ENCODE measurements around the gene KDM4C.
"Not testable (repeated sequence)": the region's sequence is repeated elsewhere in the genome, so short reads cannot be mapped to it uniquely, and the experiment has no call there.

The KDM4C gene

DNA sequence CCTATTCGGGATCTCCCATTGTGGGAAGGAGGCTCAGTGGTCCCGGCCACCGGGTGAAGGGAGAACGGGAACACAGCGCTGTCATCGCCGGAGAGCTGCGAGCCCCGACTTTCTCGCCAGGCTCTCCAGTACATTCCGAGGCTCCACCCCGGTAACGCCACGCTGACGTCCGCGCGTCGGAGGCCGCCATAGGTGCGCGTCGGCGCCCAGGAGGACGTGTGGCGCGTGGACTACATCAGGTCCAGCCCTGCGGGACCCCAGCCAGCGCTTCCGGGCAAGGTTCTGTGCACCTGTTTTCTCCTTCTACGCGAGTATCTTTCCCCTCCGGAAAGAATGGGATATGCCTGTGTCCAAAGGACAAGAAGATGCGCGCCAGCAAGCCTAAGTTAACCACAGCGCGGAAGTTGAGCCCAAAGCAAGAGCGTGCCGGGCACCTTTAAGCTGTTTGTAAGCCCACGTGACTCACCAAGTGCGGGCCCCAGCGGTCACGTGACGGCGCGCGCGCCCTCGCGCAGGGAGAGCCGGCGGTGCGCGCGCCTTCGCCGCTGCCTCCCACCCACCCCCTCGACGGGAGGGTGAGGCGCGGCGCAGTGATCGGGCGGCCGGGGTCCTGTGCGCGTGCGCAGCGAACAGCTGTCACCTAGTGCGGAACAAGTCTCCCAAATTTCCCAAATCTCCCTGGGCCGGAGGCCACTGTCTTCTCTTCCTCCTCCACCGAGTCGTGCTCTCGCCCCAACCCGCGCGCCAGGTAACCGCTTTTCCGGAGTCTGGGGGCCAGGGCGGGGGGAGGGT is at the start of gene KDM4C:
Gene KDM4C, plus strand, starts transcription at position 518 of the 792 bp plus-strand sequence. CDS start 35,016 bp downstream, outside the sequence.
- peak; percentile 84 to 90 (median 88) for DNase-seq (ENCODE audit: low read depth in 4 of 4, low spot score in 1 of 4)

DNA sequence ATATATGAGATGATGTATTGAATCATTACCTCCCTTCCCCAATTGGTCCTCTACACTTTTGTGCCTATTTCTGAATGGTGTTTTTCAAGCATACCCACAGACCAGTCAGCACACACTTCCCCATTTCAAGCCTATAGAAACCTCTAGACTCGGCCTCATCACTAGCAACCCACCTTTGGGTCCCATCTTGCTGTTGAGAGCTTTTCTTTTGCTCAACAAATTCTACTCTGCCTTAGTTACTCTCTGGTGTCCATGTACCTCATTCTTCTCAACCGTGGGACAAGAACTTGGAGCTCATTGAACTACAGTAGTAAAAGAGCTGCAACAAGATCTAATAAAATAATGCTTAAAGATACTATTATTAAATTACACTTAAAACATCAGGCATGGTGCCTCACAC is 49.0 kb upstream of the KDM4C start:
- DNase-seq (ENCODE audit: low read depth in 4 of 4, low spot score in 1 of 4): no peak

DNA sequence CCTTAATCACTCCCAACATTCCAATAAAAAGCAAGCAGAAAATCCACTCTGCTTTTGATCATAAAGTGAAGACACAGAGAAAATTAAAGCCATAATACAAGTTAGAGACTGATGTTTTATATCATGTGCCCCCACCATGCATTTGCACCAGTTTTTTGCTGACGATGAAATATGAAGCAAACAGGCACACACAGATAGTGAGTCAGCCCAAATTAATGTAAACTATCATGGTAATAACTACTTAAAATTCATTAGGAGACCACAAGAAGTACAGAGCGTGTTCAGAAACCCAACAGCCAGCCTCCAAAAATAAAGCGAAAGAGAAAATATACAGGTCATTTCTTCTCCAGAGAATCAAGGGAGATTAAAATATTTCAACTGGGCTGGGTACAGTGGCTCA is 46.4 kb upstream of the KDM4C start:
- DNase-seq (ENCODE audit: low read depth in 4 of 4, low spot score in 1 of 4): no peak

DNA sequence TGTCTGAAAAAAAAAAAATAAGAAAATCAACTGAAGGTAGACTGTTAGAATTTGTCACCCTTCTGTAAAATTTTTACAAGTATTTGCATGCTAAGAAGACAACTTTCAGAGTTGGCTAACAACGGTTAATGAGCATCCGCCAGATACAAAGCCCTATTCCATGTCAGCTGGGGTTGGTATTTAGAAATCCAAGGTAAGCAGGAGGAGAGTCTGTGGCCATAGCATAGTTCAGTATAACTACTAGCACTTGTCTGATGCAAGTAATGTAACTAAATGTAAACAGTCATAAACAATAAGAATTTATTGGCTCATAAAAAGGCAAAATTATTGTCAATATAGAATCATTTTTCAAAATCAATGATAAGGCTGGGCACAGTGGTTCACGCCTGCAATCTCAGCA is 45.7 kb upstream of the KDM4C start:
- no peak for DNase-seq (ENCODE audit: low read depth in 4 of 4, low spot score in 1 of 4)

DNA sequence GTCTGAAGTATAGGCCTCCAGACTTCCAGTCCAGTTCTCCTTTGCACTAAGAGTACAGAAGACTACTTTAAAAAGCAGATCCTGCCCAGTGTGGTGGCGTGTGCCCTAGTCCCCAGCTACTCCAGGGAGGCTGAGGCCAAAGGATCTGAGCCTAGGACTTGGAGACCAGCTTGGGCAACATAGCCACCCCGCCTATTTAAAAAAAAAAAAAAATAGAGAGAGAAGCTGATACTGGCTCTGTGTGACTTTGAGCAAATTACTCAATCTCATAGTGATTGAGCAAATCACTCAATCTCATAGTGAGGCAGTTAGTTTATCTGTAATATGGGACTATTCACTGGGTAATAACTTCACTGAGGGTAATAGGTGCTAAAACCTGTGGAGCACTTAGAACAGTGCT is 43.6 kb upstream of the KDM4C start:
- DNase-seq (ENCODE audit: low read depth in 4 of 4, low spot score in 1 of 4): no peak

DNA sequence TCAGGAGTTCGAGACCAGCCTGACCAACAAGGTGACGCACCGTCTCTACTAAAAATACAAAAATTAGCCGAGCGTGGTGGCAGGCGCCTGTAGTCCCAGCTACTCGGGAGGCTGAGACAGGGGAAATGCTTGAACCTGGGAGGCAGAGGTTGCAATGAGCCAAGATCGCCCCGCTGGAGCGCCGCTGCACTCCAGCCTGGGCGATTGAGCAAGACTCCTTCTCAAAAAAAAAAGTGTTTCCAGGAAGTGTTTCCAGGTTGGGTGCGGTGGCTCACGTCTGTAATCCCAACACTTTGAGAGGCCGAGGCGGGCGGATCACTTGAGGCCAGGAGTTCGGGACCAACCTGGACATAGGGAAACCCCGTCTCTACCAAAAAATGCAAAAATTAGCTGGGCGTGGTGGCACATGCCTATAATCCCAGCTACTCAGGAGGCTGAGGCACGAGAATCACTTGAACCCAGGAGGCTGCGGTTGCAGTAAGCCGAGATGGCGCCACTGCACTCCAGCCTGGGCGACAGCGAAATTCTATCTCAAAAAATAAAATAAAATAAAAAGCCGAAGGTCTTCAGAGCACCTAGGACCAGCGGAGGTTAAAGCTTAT is 42.5 kb upstream of the KDM4C start:
- not testable (repeated sequence) for DNase-seq (ENCODE audit: low read depth in 4 of 4, low spot score in 1 of 4)

DNA sequence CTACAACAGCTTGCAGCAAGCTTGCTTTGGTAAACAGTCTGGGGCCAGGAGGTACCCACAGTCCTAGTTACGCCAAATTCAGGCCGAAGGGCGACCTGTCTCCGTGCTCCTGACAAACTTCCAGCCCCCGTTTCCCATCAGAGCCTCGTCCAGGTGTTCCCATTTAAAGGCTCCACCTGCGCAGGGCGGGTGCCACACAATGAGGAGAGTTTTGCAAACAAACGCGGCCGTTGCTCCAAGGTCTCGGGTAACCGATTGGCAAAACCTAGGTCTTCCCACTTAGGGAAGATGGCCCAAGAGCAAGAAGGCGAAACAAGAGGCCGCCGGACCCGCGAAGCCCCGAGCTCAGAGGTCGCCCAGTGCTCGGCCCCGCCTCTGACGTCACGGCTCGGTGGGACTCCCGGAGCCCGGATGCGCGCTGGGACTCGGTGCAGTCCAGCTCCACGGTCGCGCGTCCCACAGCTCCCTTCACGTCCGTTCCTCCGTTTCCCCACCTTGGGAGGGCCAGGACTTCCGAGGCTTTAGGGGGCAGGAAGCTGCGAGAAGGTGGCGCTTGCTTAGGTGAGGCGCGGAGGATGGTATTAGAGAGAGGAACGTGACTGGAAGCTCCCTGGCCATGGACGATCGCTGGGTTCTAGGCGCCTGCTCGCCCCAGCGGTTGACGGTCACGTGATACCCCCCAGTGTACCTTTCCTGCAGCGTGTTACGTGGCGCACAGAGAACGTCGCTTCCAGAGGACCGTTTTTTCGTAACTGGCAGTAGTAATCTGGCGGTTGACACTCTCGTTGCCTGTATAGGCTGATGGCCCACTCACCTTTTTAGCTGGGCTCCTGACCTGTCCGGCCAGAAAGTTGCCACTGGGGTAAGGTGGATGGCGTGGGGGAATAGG is 41.8 kb upstream of the KDM4C start:
- DNase-seq (ENCODE audit: low read depth in 4 of 4, low spot score in 1 of 4): peak; percentile 42 to 68 (median 46)

DNA sequence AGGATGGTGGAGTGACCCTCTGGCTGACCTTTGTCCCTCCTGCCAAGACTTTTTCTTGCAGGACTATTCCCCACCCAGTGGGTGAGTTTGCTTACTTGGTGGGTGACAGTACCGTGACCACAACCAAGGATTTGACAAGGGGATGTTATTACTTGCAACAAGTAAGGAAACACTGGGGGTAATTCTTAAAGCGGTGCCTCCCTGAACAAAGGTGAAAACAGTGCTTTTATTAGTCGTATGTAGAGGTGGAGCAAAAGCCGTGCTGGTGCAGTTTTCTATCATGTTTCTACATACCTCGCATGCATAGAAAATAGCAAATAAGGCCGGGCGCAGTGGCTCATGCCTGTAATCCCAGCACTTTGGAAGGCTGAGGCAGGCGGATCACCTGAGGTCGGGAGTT is 41.0 kb upstream of the KDM4C start:
- no peak for DNase-seq (ENCODE audit: low read depth in 4 of 4, low spot score in 1 of 4)

DNA sequence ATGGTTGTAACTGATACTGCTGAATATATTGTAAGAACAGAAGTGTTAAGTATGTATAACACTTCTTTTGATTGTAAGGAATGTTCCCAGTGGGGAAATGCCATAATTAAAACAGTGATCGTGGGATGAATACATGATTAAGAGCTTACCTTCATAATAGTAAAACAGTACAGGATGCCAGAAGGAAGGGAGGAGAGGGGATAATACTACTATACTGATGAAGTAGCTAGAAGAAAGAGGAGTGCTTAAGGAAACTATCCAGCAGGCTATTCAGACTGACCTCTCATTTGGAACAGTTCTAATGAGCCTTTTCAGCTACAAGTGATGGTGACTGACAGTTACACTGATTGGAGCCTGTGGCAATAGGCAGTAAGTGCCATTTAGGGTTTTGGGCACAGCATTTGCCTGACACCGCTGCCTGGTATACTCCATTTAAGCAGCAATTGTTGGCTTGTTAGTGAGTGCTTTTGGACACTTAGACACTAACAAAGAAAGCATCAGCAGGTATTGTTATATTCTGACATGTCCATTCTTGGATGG is 33.8 kb upstream of the KDM4C start:
- DNase-seq (ENCODE audit: low read depth in 4 of 4, low spot score in 1 of 4): no peak

DNA sequence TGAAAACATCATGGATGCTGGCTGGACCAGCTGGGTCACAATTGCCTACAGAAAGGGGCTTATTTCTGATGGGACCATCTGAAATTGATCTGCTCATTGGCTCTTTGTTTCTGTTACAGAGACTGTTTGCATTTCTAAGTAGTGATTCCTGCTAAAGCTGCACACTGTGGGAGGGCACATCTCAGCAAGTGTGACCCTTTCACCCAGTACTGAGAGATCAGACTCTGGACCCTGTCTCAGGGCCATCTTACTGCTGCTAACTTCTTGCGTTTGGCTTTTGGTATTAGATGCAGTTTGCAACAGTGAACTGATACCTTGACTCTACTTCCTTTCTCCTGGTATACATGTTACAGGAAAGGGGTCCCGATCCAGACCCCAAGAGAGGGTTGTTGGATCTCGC is 24.5 kb upstream of the KDM4C start:
- no peak for DNase-seq (ENCODE audit: low read depth in 4 of 4, low spot score in 1 of 4)

DNA sequence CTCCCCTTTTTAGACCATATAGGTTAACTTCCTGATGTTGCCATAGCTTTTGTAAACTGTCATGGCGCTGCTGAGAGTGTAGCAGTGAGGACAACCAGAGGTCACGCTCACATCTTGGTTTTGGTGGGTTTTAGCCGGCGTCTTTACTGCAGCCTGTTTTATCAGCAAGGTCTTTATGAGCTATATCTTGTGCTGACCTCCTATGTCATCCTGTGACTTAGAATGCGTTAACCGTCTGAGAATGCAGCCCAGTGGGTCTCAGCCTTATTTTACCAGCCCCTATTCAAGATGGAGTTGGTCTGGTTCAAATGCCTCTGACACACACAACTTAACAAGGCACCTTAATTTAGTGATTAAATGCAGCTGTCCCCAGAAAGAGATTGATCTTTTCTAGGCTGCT is 23.9 kb upstream of the KDM4C start:
- no peak for DNase-seq (ENCODE audit: low read depth in 4 of 4, low spot score in 1 of 4)

DNA sequence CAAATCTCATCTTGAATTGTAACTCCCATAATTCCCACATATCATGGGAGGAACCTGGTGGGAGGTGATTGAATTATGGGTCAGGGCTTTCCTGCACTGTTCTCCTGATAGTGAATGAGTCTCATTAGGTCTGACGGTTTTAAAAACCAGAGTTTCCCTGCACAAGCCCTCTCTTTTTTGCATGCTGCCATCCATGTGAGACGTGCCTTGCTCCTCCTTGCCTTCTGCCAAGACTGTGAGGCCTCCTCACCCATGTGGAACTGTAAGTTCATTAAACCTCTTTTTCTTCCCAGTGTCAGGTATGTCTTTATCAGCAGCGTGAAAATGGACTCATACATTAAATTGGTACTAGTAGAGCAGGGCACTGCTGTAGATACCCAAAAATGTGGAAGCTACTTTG is 22.4 kb upstream of the KDM4C start:
- no peak for DNase-seq (ENCODE audit: low read depth in 4 of 4, low spot score in 1 of 4)

DNA sequence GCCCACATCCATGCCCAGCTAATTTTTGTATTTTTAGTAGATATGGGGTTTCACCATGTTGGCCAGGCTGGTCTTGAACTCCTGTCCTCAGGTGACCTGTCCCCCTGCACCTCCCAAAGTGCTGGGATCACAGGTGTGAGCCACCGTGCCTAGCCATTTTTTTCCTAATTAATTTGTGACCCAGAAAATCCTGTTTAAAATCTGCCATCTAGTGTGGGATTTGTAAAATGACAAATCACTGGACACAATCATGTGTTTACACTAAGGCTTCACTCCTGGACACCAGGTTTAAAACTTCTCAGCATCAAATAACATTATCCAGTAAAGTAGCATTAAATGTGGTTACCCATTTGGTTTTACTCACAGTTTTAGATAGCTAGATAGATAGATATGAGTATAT is 18.6 kb upstream of the KDM4C start:
- no peak for DNase-seq (ENCODE audit: low read depth in 4 of 4, low spot score in 1 of 4)

DNA sequence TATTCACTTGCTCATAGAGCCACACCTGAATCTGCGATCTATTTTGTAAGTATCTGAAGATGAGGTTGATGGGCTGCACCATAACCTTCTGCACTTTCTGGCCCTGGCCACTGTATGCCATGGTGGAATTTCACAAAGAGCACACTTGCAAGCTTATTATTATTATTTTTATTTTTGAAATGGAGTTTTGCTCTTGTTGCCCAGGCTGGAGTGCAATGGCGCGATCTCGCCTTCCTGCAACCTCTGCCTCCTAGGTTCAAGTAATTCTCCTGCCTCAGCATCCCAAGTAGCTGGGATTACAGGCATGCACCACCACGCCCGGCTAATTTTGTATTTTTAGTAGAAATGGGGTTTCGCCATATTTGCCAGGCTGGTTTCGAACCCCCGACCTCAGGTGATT is 8.9 kb upstream of the KDM4C start:
- DNase-seq (ENCODE audit: low read depth in 4 of 4, low spot score in 1 of 4): not testable (repeated sequence)

DNA sequence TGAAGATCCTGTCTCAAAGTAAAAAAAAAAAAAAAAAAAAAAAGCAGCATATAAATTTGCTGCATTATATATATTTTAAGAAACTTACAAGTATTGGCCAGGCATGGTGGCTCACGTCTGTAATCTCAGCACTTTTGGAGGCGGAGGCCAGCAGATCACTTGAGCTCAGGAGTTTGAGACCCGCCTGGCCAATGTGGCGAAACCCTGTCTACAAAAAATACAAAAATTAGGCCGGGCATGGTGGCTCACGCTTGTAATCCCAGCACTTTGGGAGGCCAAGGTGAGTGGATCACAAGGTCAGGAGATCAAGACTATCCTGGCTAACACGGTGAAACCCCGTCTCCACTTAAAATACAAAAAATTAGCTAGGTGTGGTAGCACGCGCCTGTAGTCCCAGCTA is 2.9 kb upstream of the KDM4C start:
- DNase-seq (ENCODE audit: low read depth in 4 of 4, low spot score in 1 of 4): not testable (repeated sequence)

DNA sequence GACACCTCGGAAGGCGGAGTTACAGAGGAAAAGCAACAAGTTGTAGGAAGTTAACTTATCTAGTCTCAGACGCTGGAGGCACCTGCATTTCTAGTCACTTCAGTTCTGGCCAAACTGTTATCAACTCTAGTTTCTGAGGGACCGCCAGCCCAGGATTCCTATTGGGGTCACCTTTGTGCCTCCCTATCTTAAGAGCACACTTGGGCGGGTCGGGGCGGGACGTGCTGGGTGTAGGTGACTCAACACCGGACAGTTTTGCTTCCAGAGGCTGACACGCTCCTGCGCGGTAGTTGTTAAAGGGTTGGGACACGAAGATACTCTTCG is 679 bp upstream of the KDM4C start:
- DNase-seq (ENCODE audit: low read depth in 4 of 4, low spot score in 1 of 4): peak in 3 of 4 experiments; percentile 42 to 59 (median 58)

DNA sequence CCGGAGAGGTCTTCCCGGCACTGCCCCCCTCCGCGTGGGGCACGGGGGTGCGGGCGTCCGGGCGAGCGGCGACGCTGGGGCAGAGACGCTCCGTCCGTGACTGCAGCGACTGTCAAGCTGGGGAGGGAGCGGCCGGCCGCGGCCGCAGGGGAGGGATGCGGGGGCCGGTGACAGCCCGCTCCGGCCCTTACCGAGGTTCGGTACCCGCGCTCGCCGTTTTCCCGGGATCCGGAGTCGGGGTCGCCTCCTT is 400 bp downstream of the KDM4C start:
- no peak for DNase-seq (ENCODE audit: low read depth in 4 of 4, low spot score in 1 of 4)

DNA sequence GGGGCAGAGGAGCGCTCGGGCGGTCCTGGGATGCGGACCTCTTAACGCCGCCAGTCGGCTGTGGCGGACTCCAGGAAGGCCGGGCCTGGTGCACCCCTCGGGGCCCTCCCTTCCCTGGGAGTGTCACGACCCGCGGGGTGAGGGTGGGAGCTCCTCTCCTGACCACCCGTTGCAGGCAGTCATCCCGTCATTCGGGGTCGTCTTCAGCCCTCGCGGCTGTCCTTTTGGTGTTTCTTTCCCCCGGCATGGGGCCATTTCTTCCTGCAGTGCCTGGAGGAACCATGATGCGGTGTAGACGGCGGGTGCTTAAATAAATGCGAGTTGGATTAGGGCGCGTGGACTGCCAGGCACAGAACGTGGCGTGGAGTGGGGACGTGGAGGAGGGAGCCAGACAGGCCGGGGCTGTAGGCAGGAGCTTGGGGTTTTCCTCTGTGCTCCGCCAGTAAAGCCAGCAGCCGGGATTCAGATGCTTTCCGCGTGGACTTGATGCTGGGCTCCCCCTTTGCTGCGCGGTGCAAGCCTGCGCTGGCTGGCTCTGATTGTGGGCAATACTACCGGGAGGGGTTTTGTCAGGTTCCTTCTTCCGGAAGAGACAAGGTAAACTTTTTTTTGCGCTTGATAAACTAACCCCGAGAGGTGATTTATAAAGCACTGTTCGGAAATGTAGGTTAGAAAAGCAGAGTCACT is 868 bp downstream of the KDM4C start:
- peak in 3 of 4 experiments; percentile 11 to 36 (median 25) for DNase-seq (ENCODE audit: low read depth in 4 of 4, low spot score in 1 of 4)

DNA sequence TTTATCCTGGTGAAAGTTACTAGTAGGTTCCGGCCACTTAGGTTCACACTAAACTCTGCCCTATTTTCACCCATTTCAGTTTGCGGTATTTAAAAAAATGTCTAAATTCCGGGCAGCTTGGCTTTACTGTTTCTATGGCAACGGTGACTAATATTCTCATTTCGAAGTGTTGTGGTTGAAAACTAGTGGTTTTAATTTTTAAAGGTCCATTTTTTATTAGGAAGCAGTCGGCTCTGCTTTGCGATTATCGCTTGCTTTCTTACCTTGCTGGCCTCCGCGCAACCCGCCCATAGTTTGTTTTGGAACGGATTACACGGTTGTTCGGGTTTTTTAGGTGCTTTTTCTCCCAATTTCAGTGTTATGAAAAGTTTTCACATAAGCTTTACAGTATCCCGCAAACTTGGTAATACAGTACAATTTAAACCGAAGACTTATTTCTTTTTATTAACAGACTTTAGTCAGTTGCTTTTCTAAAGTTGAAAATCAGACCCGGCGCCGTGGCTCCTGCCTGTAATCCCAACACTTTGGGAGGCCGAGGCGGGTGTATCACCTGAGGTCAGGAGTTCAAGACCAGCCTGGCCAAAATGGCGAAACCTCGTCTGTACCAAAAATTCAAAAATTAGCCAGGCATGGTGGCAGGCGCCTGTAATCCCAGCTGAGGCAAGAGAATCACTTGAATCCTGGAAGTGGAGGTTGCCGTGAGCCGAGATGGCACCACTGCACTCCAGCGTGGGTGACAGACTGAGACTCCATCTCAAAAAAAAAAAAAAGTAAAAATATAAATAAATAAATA is 1.6 kb downstream of the KDM4C start:
- no peak for DNase-seq (ENCODE audit: low read depth in 4 of 4, low spot score in 1 of 4)

DNA sequence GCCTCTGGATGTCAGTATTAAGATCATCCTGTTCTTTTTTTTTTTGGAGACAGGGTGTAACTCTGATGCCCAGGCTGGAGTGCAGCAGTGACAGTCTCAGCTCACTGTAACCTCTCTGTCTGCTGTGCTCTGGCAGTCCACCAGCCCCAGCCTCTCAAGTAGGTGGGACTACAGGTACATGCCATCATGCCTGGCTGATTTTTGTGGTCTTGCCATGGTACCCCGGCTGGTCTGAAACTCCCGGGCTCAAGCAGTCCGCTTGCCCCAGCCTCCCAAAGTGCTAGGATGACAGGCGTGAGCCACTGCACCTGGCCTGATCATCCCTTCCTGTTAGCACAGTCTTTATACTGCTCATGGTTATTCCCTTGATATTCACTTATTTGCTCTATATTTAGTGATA is 3.5 kb downstream of the KDM4C start:
- no peak for DNase-seq (ENCODE audit: low read depth in 4 of 4, low spot score in 1 of 4)

DNA sequence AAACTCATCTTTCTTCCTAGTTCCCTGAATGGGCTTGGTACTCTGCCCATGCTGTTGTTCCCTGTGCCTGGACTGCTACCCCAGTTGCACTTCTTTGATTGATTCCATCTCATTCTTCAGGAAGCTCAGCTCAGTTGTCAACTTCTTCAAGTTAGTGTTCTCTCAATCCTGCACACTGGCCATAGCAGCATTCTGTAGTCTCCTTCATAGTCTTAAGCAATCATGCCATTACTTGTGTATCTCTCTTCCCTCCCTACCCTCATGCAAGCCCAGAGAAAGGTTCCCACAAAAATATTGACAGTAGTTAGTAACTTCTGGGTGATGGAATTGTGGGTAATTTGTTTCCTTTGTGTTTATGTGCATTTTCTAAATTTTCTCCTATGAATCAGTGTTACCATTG is 5.5 kb downstream of the KDM4C start:
- DNase-seq (ENCODE audit: low read depth in 4 of 4, low spot score in 1 of 4): no peak

All from stimulated activated CD4-positive, alpha-beta T cell treated with anti-CD3 and anti-CD28 coated beads, Interleukin-1b, Interleukin-23, amount 100 ng/mL, for 24 hours (primary cell).